ENCODE results near the gene SMYD3. TPM values are rescaled to one million over a fixed set of nuclear protein-coding genes. Genes with fewer than 3 reads are reported as not detected.

The SMYD3 gene
- total RNA-seq, 1 donor from 2014 or later: 27.2 TPM

DNA sequence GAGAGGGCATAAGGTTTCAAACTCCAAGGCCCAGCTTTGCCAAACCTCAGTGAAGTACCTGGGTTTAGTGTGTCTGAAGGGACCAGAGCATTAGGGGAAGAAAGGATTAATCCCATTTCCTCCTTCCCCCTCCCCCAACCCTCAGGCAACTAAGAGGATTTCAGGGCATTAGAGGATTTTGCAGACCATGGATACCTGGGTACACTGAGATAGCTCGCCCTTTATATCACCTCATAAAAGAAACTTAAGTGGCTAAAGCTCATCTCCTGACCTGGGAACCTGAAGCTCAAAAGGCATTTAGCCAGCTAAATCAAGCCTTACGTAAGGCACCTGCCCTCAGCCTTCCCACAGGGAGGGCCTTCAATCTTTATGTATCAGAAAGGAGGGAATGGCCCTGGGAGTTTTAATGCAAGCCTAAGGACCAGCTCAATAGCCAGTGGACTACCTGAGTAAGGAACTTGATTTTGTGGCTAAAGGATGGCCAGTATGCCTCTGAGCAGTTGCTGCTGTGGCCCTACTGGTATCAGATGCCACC, 26.4 kb upstream of the SMYD3 start:
- H3K27ac ChIP-seq: peak overlapping the region; percentile 42
- no peak for DNase-seq
- H3K4me3 ChIP-seq: no peak overlapping the region

DNA sequence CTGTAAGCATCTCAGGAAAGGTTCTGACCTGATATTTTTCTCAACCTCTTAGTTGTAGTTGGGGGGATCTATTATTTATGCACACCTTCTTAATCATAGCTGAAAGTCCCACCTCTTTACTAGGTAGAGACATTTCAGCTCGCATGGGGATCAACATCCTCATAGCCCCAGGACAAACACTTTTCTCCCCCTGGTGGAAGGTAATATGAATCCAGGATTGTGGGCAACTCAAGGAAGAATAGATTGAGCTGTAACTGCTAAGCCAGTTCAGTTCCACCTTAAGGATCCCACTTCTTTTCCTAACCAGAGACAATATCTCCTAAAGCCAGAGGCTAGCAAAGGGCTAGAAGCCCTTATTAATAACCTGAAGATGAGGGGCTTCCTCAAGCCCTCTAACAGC, 25.4 kb upstream of the SMYD3 start:
- DNase-seq (no peak), ATAC-seq (no peak)
- H3K4me1 ChIP-seq: no peaks in the 10 kb centered on the region
- TF ChIP-seq, protein P1, sequence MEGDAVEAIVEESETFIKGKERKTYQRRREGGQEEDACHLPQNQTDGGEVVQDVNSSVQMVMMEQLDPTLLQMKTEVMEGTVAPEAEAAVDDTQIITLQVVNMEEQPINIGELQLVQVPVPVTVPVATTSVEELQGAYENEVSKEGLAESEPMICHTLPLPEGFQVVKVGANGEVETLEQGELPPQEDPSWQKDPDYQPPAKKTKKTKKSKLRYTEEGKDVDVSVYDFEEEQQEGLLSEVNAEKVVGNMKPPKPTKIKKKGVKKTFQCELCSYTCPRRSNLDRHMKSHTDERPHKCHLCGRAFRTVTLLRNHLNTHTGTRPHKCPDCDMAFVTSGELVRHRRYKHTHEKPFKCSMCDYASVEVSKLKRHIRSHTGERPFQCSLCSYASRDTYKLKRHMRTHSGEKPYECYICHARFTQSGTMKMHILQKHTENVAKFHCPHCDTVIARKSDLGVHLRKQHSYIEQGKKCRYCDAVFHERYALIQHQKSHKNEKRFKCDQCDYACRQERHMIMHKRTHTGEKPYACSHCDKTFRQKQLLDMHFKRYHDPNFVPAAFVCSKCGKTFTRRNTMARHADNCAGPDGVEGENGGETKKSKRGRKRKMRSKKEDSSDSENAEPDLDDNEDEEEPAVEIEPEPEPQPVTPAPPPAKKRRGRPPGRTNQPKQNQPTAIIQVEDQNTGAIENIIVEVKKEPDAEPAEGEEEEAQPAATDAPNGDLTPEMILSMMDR (IDR thresholded peaks at IDR 0.05): no peak
- H3K27ac ChIP-seq: no peak overlapping the region
- H3K9me3 ChIP-seq: peaks cover 6% of the 10 kb centered on the region
- no peaks in the 10 kb centered on the region for H3K27me3 ChIP-seq
- H3K4me3 ChIP-seq: no peak overlapping the region
- H3K36me3 ChIP-seq: no peaks in the 10 kb centered on the region
- intact Hi-C loops (cut with DNase I): no loop called here

More for the DNA sequence above, 26.4 kb upstream of the SMYD3 start:
- Histone ChIP-seq H3K4me1 (no peaks in the 10 kb centered on the region), H3K36me3 (no peaks in the 10 kb centered on the region), H3K27me3 (no peaks in the 10 kb centered on the region), H3K9me3 (peaks cover 6% of the 10 kb centered on the region)
- ATAC-seq: peak; percentile 17
- intact Hi-C loops (cut with DNase I): no loop called here
- TF ChIP-seq, protein P1 (IDR thresholded peaks at IDR 0.05): no peak

DNA sequence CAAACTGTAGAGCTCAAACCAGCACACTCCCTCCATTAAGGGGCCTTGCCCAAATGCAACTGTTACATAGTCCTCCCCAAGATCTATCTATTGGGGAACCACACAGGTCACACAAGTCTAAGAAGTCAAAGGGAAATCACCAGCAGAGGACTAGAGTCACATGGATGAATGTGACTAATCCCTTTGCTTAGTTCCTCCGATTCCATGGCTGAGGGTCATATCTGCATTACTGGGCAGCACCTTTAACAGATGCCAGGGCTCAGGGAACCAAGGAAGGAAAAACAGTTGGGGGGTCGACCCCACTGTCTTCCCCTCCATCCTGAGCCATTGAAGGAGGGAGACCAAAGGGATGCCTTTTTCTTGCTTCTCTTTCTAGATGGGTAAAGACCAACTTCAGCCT, 23.4 kb upstream of the SMYD3 start:
- no peak for DNase-seq
- Histone ChIP-seq H3K4me3 (no peak overlapping the region), H3K27ac (no peak overlapping the region), H3K9me3 (peaks cover 6% of the 10 kb centered on the region), H3K36me3 (no peaks in the 10 kb centered on the region), H3K4me1 (no peaks in the 10 kb centered on the region), H3K27me3 (no peaks in the 10 kb centered on the region)
- no peak for ATAC-seq
- intact Hi-C loops (cut with DNase I): no loop called here
- TF ChIP-seq, protein P1 (IDR thresholded peaks at IDR 0.05): no peak

DNA sequence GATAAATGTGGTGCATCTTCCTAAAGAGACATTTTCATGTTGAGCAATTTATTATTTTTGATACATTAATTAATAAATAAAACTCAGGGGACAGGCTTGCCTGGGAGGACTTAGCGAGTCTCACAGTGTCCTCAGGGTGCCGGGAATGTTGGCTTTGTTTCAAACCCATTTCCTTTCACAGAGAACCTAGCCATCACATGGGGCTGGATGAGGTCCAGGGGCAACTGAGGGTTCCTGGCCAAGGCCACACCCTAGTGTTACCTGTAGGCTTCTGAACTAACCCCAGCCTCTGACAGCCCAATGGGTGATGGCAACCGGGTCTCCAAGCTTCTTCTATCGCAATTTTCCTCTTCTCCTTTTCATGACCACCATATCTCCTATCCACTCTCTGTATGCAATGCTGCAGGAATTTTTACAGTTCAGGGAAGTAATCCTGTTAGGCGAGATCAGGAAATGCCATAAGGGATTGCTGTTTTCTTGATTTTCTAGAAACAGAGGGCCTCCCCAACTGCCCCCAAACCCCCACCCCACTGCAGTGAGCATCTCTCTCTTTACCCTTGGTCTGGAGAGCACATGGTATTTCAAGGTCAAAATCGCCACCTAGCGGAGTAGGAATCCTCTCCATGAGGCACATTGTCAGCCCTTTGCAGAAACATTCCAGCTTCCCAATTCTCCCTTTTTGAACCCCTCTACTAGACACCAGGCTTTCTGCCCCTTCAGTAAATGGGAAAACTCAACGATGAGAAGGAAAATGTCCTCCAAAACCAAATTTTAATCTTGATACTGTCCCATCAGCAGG, 22.1 kb upstream of the SMYD3 start:
- no peaks in the 10 kb centered on the region for H3K27me3 ChIP-seq
- TF ChIP-seq, protein P1 (IDR thresholded peaks at IDR 0.05): no peak
- H3K4me3 ChIP-seq: no peak overlapping the region
- H3K4me1 ChIP-seq: no peaks in the 10 kb centered on the region
- H3K36me3 ChIP-seq: no peaks in the 10 kb centered on the region
- no peak overlapping the region for H3K27ac ChIP-seq
- peaks cover 6% of the 10 kb centered on the region for H3K9me3 ChIP-seq
- intact Hi-C loops (cut with DNase I): no loop called here
- DNase-seq (no peak), ATAC-seq (peak; percentile 41)

DNA sequence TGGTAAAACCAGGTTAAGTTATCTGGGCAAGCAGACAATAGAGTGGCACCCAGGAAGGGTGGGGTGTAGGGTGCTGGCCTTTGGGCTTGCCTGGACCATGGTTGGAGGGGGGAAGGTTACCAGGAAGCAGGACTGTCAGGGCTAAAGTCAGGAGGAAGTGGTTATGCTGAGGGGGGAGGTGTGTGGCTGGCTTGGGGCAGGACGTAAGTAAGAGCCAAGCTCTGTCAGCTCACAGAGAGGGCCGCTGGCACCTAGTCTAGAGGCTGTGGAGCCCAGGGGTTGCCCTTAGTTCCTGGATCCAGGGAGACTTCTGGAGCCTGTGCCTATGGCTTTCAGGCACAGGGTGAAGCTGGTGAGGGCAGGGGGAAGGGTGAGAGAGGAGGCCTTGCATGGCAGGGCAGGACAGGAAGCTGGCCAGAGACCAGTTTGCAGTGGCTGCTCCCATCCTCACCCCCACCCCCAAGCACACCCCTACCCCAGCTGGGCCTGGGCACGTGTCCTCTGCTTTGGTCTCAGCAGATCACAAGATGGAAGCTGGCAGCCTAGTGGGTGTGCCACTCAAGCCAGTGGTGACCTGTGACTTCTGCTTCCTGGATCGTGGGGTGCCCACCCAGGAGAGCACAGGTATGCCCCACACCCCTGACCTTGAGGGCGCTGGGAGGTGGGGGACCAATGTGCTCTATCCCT, 20.5 kb upstream of the SMYD3 start:
- Histone ChIP-seq H3K4me3 (no peak overlapping the region), H3K27me3 (no peaks in the 10 kb centered on the region), H3K36me3 (no peaks in the 10 kb centered on the region), H3K27ac (no peak overlapping the region), H3K4me1 (no peaks in the 10 kb centered on the region), H3K9me3 (peaks cover 6% of the 10 kb centered on the region)
- no peak for DNase-seq
- intact Hi-C loops (cut with DNase I): no loop called here
- TF ChIP-seq, protein P1 (IDR thresholded peaks at IDR 0.05): no peak
- ATAC-seq: peak; percentile 64
